Breast epithelium (tissue), 3 donors: Measurements from ENCODE around the gene CD99L2.

Source experiments
- POLR2A ChIP-seq: fragments of 450-650 bp; IDR thresholded peaks from one replicate; pipeline ENCODE4 v1.6.1; 2016; ENCODE audit warnings: antibody characterized with exemption, mild to moderate bottlenecking, moderate library complexity
- POLR2AphosphoS5 ChIP-seq, 3 donors: sonication (generic); formaldehyde crosslinking; IDR thresholded peaks; one replicate each; pipeline ENCODE4 v1.6.1; 2017; ENCODE audit warnings: antibody characterized with exemption in 3 of 3
- TF ChIP-seq, protein P1 (sequence below), 3 donors: fragments of 450-650 bp; IDR thresholded peaks; one replicate each; pipeline ENCODE4 v1.5.1; 2016 to 2017; ENCODE audit warnings: antibody characterized with exemption in 3 of 3, mild to moderate bottlenecking in 3 of 3, moderate library complexity in 3 of 3

GRCh38 chrX:150730719-150731118, 167.7 kb downstream of the CD99L2 start:
- TF ChIP-seq, protein P1, sequence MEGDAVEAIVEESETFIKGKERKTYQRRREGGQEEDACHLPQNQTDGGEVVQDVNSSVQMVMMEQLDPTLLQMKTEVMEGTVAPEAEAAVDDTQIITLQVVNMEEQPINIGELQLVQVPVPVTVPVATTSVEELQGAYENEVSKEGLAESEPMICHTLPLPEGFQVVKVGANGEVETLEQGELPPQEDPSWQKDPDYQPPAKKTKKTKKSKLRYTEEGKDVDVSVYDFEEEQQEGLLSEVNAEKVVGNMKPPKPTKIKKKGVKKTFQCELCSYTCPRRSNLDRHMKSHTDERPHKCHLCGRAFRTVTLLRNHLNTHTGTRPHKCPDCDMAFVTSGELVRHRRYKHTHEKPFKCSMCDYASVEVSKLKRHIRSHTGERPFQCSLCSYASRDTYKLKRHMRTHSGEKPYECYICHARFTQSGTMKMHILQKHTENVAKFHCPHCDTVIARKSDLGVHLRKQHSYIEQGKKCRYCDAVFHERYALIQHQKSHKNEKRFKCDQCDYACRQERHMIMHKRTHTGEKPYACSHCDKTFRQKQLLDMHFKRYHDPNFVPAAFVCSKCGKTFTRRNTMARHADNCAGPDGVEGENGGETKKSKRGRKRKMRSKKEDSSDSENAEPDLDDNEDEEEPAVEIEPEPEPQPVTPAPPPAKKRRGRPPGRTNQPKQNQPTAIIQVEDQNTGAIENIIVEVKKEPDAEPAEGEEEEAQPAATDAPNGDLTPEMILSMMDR (IDR thresholded peaks at IDR 0.05) = no peak
- TF ChIP-seq POLR2AphosphoS5 (IDR thresholded peaks at IDR 0.05) = no peak
- TF ChIP-seq POLR2A = no peak
